ENCODE data around the gene SIGLEC10. TPM values are rescaled to one million over a fixed set of nuclear protein-coding genes. Genes with fewer than 3 reads are reported as not detected.

Gene SIGLEC10
- total and polyA plus RNA-seq, 2 of the 4 experiments (the other 2 are of a cell fraction), result not detected

GRCh38 chr19:51418707-51419106 is 1.3 kb upstream of the SIGLEC10 start:
- Histone ChIP-seq H3K9me1 (ENCODE audit: insufficient read depth, low read length) (no peaks in the 10 kb centered on the region), H3K9ac (ENCODE audit: low read depth, low read length) (no peak overlapping the region), H3K4me1 (ENCODE audit: control insufficient read depth, insufficient read depth, low read length) (no peaks in the 10 kb centered on the region), H3K18ac (ENCODE audit: low read depth, low read length) (no peak overlapping the region), H2BK15ac (ENCODE audit: low read depth, low read length) (no peak overlapping the region), H4K8ac (ENCODE audit: low read depth in 2 of 2, low read length in 2 of 2) (no peak overlapping the region), H2BK120ac (ENCODE audit: low read depth, low read length) (no peak overlapping the region), H3K4ac (ENCODE audit: low read depth, low read length) (no peak overlapping the region), H3K23ac (ENCODE audit: low read depth, low read length) (no peak overlapping the region), H3K9me3 (ENCODE audit: control insufficient read depth, insufficient read depth, low read length) (no peaks in the 10 kb centered on the region), H2BK20ac (ENCODE audit: low read depth, low read length) (no peak overlapping the region), H3K4me3 (ENCODE audit: insufficient read depth, low read depth, low read length) (no peak overlapping the region), H3K4me2 (ENCODE audit: low read depth, low read length) (no peak overlapping the region), H3K27me3 (ENCODE audit: control insufficient read depth, insufficient read depth, low read length) (no peaks in the 10 kb centered on the region), H2AK9ac (replicated peaks; ENCODE audit: low read depth, low read length, poor library complexity) (no peak overlapping the region), H4K91ac (ENCODE audit: insufficient read depth, low read depth, low read length) (no peak overlapping the region), H3K56ac (ENCODE audit: extremely low read depth, insufficient read depth, low read length) (no peak overlapping the region), H2AK5ac (ENCODE audit: low read depth, low read length) (no peak overlapping the region), H3K36me3 (ENCODE audit: control insufficient read depth, insufficient read depth, low read length) (no peaks in the 10 kb centered on the region), H2AFZ (replicated peaks; ENCODE audit: low read length, poor library complexity) (no peak overlapping the region), H4K5ac (ENCODE audit: low read depth, low read length) (no peak overlapping the region), H3K27ac (ENCODE audit: insufficient read depth, low read length) (no peak overlapping the region), H2BK5ac (ENCODE audit: low read depth, low read length, poor library complexity, severe bottlenecking) (no peak overlapping the region), H3K14ac (replicated peaks; ENCODE audit: low read depth, low read length) (no peak overlapping the region), H4K20me1 (ENCODE audit: insufficient read depth, low read length) (no peaks in the 10 kb centered on the region), H3K79me1 (ENCODE audit: low read depth in 1 of 2, low read length in 2 of 2) (no peaks in the 10 kb centered on the region)
- no CpG with 5 or more reads among the region's 2 CpGs for WGBS, 2 experiments (ENCODE audit: extremely low coverage in 2 of 2, insufficient read length in 1 of 2)
- dilution Hi-C loops (cut with HindIII; ENCODE audit: low sequenced_read_pairs, unreplicated experiment), result no loop called here
- TF ChIP-seq MAFK (IDR thresholded peaks at IDR 0.05; ENCODE audit: low read depth, low read length) (no peak), NFE2L2 (IDR thresholded peaks at IDR 0.05; ENCODE audit: low read depth, low read length) (no peak), POLR2A (IDR thresholded peaks at IDR 0.05; ENCODE audit: low read depth, low read length) (no peak), MAZ (IDR thresholded peaks at IDR 0.05; ENCODE audit: borderline replicate concordance, low read depth, low read length) (no peak), RFX5 (IDR thresholded peaks at IDR 0.05; ENCODE audit: low read depth, low read length) (no peak)
- ATAC-seq (ENCODE audit: low read depth) (no peak), DNase-seq (no peak)
- in situ Hi-C loops (cut with MboI; ENCODE audit: low sequenced_read_pairs), result no loop called here
- ChIA-PET CTCF (interaction anchor here (1.2 kb wide), 1 partner anchor 21 kb away, joined by 3 read pairs; no protein-coding TSS in a partner anchor), POLR2A (ENCODE audit: unreplicated experiment) (no interaction called here)
- no TSS peak for BruUV-seq (replicated peaks)
- intact Hi-C loops (cut with micrococcal nuclease), result no loop called here

Measured in IMR-90 (cell line).